H9 (cell line): ENCODE data around the gene ATAD3B. TPM values are rescaled to one million over a fixed set of nuclear protein-coding genes. Genes with fewer than 3 reads are reported as not detected.

Experiments used
- DNase-seq: peaks from one replicate; pipeline ENCODE4 v3.0.0-alpha.2; 2017
- H2AFZ ChIP-seq: one replicate; pipeline ENCODE4 v1.6.1; 2013; ENCODE audit warnings: mild to moderate bottlenecking, low read length, control low read depth, moderate library complexity
- H2AK5ac ChIP-seq: 2 replicates; pipeline ENCODE4 v1.6.1; 2013; ENCODE audit warnings: low read length, control low read depth, mixed read lengths; ENCODE audit not compliant: insufficient read length
- H2BK120ac ChIP-seq: one replicate; pipeline ENCODE4 v1.6.1; 2013; ENCODE audit warnings: low read depth, mild to moderate bottlenecking, low read length, control low read depth, inconsistent platforms; ENCODE audit not compliant: poor library complexity, severe bottlenecking
- H2BK12ac ChIP-seq: 2 replicates; pipeline ENCODE4 v1.6.1; 2013; ENCODE audit warnings: low read length, control low read depth, mixed read lengths, low read depth; ENCODE audit not compliant: insufficient read length
- H2BK15ac ChIP-seq: 2 replicates; pipeline ENCODE4 v1.6.1; 2013; ENCODE audit warnings: low read depth, low read length, control low read depth
- H2BK20ac ChIP-seq: one replicate; pipeline ENCODE4 v1.6.1; 2013; ENCODE audit warnings: low read depth, mild to moderate bottlenecking, low read length, control low read depth, inconsistent platforms; ENCODE audit not compliant: poor library complexity, severe bottlenecking
- H2BK5ac ChIP-seq: 2 replicates; pipeline ENCODE4 v1.6.1; 2013; ENCODE audit warnings: low read length, control low read depth, mixed read lengths; ENCODE audit not compliant: insufficient read length
- H3K14ac ChIP-seq: 2 replicates; pipeline ENCODE4 v1.6.1; 2013; ENCODE audit warnings: low read length, control low read depth; ENCODE audit not compliant: insufficient read depth
- H3K18ac ChIP-seq: 2 replicates; pipeline ENCODE4 v1.6.1; 2013; ENCODE audit warnings: low read depth, mild to moderate bottlenecking, mixed read lengths, low read length, control low read depth; ENCODE audit not compliant: insufficient read length
- H3K23ac ChIP-seq: 2 replicates; pipeline ENCODE4 v1.6.1; 2013; ENCODE audit warnings: low read length, control low read depth, mixed read lengths, low read depth; ENCODE audit not compliant: insufficient read length
- H3K23me2 ChIP-seq: 2 replicates; pipeline ENCODE4 v1.6.1; 2013; ENCODE audit warnings: low read depth, mild to moderate bottlenecking, mixed read lengths, low read length, control low read depth; ENCODE audit not compliant: insufficient read length, poor library complexity, severe bottlenecking
- H3K27ac ChIP-seq: 2 replicates; pipeline ENCODE4 v1.5.1; 2013; ENCODE audit warnings: low read length, control low read depth, mixed read lengths, low read depth; ENCODE audit not compliant: insufficient read length
- H3K27me3 ChIP-seq: 2 replicates; pipeline ENCODE4 v1.6.1; 2013; ENCODE audit warnings: low read length, control low read depth, inconsistent platforms; ENCODE audit not compliant: insufficient read depth
- H3K4ac ChIP-seq: 2 replicates; pipeline ENCODE4 v1.6.1; 2013; ENCODE audit warnings: low read depth, mild to moderate bottlenecking, control low read depth, inconsistent platforms, low read length, moderate library complexity
- H3K4me1 ChIP-seq: 2 replicates; pipeline ENCODE4 v1.6.1; 2013; ENCODE audit warnings: low read length, control low read depth, inconsistent platforms; ENCODE audit not compliant: insufficient read depth
- H3K4me2 ChIP-seq: 2 replicates; pipeline ENCODE4 v1.6.1; 2013; ENCODE audit warnings: low read length, control low read depth, mixed read lengths; ENCODE audit not compliant: insufficient read length, insufficient read depth
- H3K56ac ChIP-seq: 2 replicates; pipeline ENCODE4 v1.6.1; 2013; ENCODE audit warnings: low read depth, mild to moderate bottlenecking, mixed read lengths, low read length, control low read depth; ENCODE audit not compliant: insufficient read length
- H3K79me1 ChIP-seq: 2 replicates; pipeline ENCODE4 v1.6.1; 2013; ENCODE audit warnings: low read depth, mild to moderate bottlenecking, moderate library complexity, low read length, control low read depth, inconsistent platforms; ENCODE audit not compliant: insufficient read depth, poor library complexity, severe bottlenecking
- H3K79me2 ChIP-seq: 2 replicates; pipeline ENCODE4 v1.6.1; 2013; ENCODE audit warnings: low read length, control low read depth, inconsistent platforms; ENCODE audit not compliant: insufficient read depth
- H3K9ac ChIP-seq: 2 replicates; pipeline ENCODE4 v1.6.1; 2013; ENCODE audit warnings: low read length, control low read depth, mixed read lengths; ENCODE audit not compliant: insufficient read length; ENCODE audit errors: extremely low read depth
- H3K9me3 ChIP-seq: one replicate; pipeline ENCODE4 v1.6.1; 2013; ENCODE audit warnings: low read depth, low read length, inconsistent platforms; ENCODE audit not compliant: control insufficient read depth
- H3T11ph ChIP-seq: one replicate; pipeline ENCODE4 v1.6.1; 2013; ENCODE audit warnings: mild to moderate bottlenecking, low read length, control low read depth, inconsistent platforms
- H4K20me1 ChIP-seq: one replicate; pipeline ENCODE4 v1.6.1; 2013; ENCODE audit not compliant: control insufficient read depth, insufficient read length, insufficient read depth
- H4K5ac ChIP-seq: 2 replicates; pipeline ENCODE4 v1.6.1; 2013; ENCODE audit warnings: low read depth, mild to moderate bottlenecking, mixed read lengths, low read length, control low read depth; ENCODE audit not compliant: insufficient read length
- H4K8ac ChIP-seq: replicated peaks from 2 replicates; pipeline ENCODE4 v1.6.1; 2013; ENCODE audit warnings: low read length, control low read depth, mixed read lengths, low read depth; ENCODE audit not compliant: insufficient read length
- H4K91ac ChIP-seq: 2 replicates; pipeline ENCODE4 v1.6.1; 2013; ENCODE audit warnings: low read depth, mild to moderate bottlenecking, moderate library complexity, mixed read lengths, low read length, control low read depth; ENCODE audit not compliant: insufficient read length
- H3K27ac Mint-ChIP-seq, 3 experiments: 2 replicates in 2 of 3; 3 replicates in 1 of 3; pipeline ENCODE4 v1.8.0; 2020 to 2021; ENCODE audit warnings: mixed read lengths in 3 of 3, mild to moderate bottlenecking in 1 of 3, moderate library complexity in 1 of 3
- H3K27me3 Mint-ChIP-seq: 2 replicates; pipeline ENCODE4 v1.8.0; 2021; ENCODE audit warnings: low read depth, mild to moderate bottlenecking, moderate library complexity, mixed read lengths
- H3K36me3 Mint-ChIP-seq, 3 experiments: 2 replicates in 2 of 3; 3 replicates in 1 of 3; pipeline ENCODE4 v1.8.0; 2020 to 2021; ENCODE audit warnings: low read depth in 3 of 3, mixed read lengths in 3 of 3; ENCODE audit not compliant: insufficient read depth in 1 of 3
- H3K4me1 Mint-ChIP-seq, 2 experiments: 2 replicates each; pipeline ENCODE4 v1.8.0; 2020; ENCODE audit warnings: mixed read lengths in 2 of 2
- H3K4me3 Mint-ChIP-seq, 2 experiments: 2 replicates in 1 of 2; 3 replicates in 1 of 2; pipeline ENCODE4 v1.8.0; 2020 to 2021; ENCODE audit warnings: mild to moderate bottlenecking in 2 of 2, mixed read lengths in 2 of 2, moderate library complexity in 1 of 2
- H3K9me3 Mint-ChIP-seq, 2 experiments: 2 replicates in 1 of 2; 3 replicates in 1 of 2; pipeline ENCODE4 v1.8.0; 2020; ENCODE audit warnings: mild to moderate bottlenecking in 2 of 2, mixed read lengths in 2 of 2, moderate library complexity in 1 of 2
- WGBS: extraction: QIAGEN DNeasy Blood & Tissue Kit; methylation state at CpG from one replicate; pipeline ENCODE4 v1.1.7; 2013; ENCODE audit warnings: missing lambda C conversion rate, low lambda C conversion rate, mixed read lengths; ENCODE audit not compliant: insufficient read length; ENCODE audit errors: extremely low coverage; 5-methylcytosine and 5-hydroxymethylcytosine counted together
- total RNA-seq: library from RNA; stranded (reverse); gene quantifications from 2 replicates; pipeline ENCODE4 v1.2.1, GENCODE V29; 2021
- TF ChIP-seq, protein P1 (sequence below): fragments of 200-600 bp; sonication (generic); conservative IDR thresholded peaks from 3 replicates; pipeline ENCODE4 v1.8.0; 2021; ENCODE audit warnings: antibody characterized with exemption, mild to moderate bottlenecking

The ATAD3B gene
- total RNA-seq, 1 experiment from 2014 or later, result 78.6 TPM

DNA sequence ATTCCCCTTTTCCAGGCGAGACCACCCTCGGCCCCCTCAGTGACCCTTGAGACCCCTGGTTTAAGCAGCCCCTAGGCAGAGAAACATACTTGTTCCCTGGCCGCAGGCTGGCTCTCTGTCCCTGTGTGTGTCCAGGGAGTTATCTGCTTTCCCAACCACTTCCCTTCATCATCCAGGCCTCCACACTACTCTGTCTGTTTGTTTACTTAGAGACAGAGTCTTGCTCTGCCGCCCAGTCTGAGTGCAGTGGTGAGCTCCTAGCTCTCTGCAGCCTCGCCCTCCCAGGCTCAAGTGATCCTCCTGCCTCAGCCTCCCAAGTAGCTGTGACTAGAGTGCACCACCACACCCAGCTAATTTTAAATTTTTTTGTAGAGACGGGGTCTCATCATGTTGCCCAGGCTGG lies 41.9 kb upstream of the ATAD3B start:
- no peaks in the 10 kb centered on the region for H3K27me3 Mint-ChIP-seq
- Histone ChIP-seq H2BK120ac (no peak overlapping the region), H4K8ac (no peak overlapping the region), H4K91ac (no peak overlapping the region), H3K79me2 (no peaks in the 10 kb centered on the region), H3K9me3 (no peaks in the 10 kb centered on the region), H3T11ph (no peak overlapping the region), H3K4me2 (no peak overlapping the region), H3K4ac (no peak overlapping the region), H3K4me1 (peaks cover 2% of the 10 kb centered on the region; the same call in 1 of the 2 replicates), H2AK5ac (no peak overlapping the region), H2BK15ac (no peak overlapping the region), H2BK20ac (no peak overlapping the region), H4K20me1 (no peaks in the 10 kb centered on the region), H3K56ac (no peak overlapping the region), H2BK5ac (no peak overlapping the region), H2BK12ac (no peak overlapping the region), H3K27me3 (no peaks in the 10 kb centered on the region), H3K14ac (no peak overlapping the region), H3K18ac (no peak overlapping the region), H4K5ac (no peak overlapping the region), H2AFZ (no peak overlapping the region), H3K27ac (no peak overlapping the region), H3K79me1 (no peaks in the 10 kb centered on the region), H3K23ac (no peak overlapping the region), H3K9ac (no peak overlapping the region), H3K23me2 (peaks cover 3% of the 10 kb centered on the region)
- no peak for DNase-seq
- peak overlapping the region in 1 of 2 experiments; percentile 61; a peak in 2 of 5 replicates for H3K4me3 Mint-ChIP-seq
- peaks cover 32 to 53% of the 10 kb centered on the region in 2 experiments for H3K4me1 Mint-ChIP-seq
- H3K9me3 Mint-ChIP-seq, result peaks cover 3 to 4% of the 10 kb centered on the region in 2 experiments; a peak in 4 of 5 replicates
- TF ChIP-seq, protein P1, sequence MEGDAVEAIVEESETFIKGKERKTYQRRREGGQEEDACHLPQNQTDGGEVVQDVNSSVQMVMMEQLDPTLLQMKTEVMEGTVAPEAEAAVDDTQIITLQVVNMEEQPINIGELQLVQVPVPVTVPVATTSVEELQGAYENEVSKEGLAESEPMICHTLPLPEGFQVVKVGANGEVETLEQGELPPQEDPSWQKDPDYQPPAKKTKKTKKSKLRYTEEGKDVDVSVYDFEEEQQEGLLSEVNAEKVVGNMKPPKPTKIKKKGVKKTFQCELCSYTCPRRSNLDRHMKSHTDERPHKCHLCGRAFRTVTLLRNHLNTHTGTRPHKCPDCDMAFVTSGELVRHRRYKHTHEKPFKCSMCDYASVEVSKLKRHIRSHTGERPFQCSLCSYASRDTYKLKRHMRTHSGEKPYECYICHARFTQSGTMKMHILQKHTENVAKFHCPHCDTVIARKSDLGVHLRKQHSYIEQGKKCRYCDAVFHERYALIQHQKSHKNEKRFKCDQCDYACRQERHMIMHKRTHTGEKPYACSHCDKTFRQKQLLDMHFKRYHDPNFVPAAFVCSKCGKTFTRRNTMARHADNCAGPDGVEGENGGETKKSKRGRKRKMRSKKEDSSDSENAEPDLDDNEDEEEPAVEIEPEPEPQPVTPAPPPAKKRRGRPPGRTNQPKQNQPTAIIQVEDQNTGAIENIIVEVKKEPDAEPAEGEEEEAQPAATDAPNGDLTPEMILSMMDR, result no peak
- H3K27ac Mint-ChIP-seq, result peak overlapping the region in 1 of 3 experiments; percentile 62; a peak in 1 of 7 replicates
- no CpG with 5 or more reads among the region's 6 CpGs for whole genome bisulfite sequencing
- H3K36me3 Mint-ChIP-seq, result peaks cover 3 to 5% (median 4%) of the 10 kb centered on the region in 3 experiments; a peak in 6 of 7 replicates
